Large intestine (tissue), 3 donors: ENCODE data around the gene TENM4. TPM values are rescaled to one million over a fixed set of nuclear protein-coding genes. Genes with fewer than 3 reads are reported as not detected.
"Not testable (repeated sequence)": the region's sequence is repeated elsewhere in the genome, so short reads cannot be mapped to it uniquely, and the experiment has no call there.

ENCODE experiments used
- DNase-seq, 2 donors: peaks; one replicate each; pipeline versions ENCODE4 v3.0.0 to v3.0.0-alpha.2; 2013
- H3K27ac ChIP-seq: one replicate; pipeline ENCODE4 v1.5.1; 2013; ENCODE audit warnings: low read length
- H3K27me3 ChIP-seq: 2 replicates; pipeline ENCODE4 v1.6.1; 2013; ENCODE audit warnings: low read length; ENCODE audit not compliant: control insufficient read depth, insufficient read depth
- H3K36me3 ChIP-seq: 2 replicates; pipeline ENCODE4 v1.6.1; 2013; ENCODE audit warnings: low read length; ENCODE audit not compliant: control insufficient read depth, insufficient read depth
- H3K4me1 ChIP-seq: one replicate; pipeline ENCODE4 v1.6.1; 2013; ENCODE audit warnings: low read length; ENCODE audit not compliant: control insufficient read depth, insufficient read depth
- H3K4me3 ChIP-seq: one replicate; pipeline ENCODE4 v1.5.1; 2013; ENCODE audit warnings: low read length
- H3K9me3 ChIP-seq: one replicate; pipeline ENCODE4 v1.6.1; 2013; ENCODE audit warnings: mild to moderate bottlenecking, low read depth, low read length, moderate library complexity; ENCODE audit not compliant: control insufficient read depth
- WGBS: methylation state at CpG from one replicate; pipeline ENCODE4 v1.1.5; 2013; ENCODE audit warnings: low lambda C conversion rate; ENCODE audit not compliant: insufficient coverage; 5-methylcytosine and 5-hydroxymethylcytosine counted together
- polyA plus RNA-seq: library from polyadenylated mRNA; unstranded; fragments of 120-200 nt; gene quantifications from one replicate; pipeline ENCODE4 v1.2.1, GENCODE V29; 2013

The TENM4 gene
- polyA plus RNA-seq, 1 donor, result 2.1 TPM

DNA sequence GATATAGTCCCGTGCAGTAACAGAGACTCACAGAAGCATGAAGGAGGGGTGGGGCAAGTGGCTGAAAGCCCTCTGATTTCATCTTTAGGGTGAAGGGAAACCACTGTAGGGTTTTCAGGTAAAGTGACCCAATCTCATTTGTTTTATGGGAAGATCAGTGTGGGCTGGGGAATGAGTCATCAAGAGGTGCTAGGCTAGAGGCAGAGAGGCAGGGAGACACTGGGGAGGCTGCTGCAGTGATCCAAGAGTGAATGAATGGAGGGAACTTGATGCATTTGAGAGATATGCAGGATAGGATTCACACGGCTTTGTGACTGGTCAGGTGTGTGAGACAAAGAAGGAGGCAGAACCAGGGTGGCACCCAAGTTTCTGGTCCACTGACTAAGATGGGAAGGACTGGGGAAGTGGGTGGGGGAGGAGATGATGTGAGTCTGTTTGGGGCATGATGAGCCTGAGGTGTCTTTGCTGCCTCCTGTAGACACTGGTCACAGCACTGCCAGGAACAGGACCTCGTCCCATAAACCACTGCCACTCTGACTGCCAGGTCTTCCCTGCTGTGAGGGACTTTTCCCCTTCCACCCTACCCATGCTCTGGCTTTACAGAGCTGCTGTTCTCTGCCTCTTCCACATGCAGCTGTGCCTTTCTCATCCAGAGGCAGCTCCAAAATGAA lies 239.0 kb downstream of the TENM4 start:
- H3K27me3 ChIP-seq, result no peaks in the 10 kb centered on the region
- DNase-seq, result no peak
- H3K36me3 ChIP-seq, result no peaks in the 10 kb centered on the region
- H3K27ac ChIP-seq, result no peak overlapping the region
- H3K4me1 ChIP-seq, result no peaks in the 10 kb centered on the region
- H3K4me3 ChIP-seq, result no peak overlapping the region
- WGBS, result no CpG with 5 or more reads among the region's 3 CpGs
- H3K9me3 ChIP-seq, result no peaks in the 10 kb centered on the region

DNA sequence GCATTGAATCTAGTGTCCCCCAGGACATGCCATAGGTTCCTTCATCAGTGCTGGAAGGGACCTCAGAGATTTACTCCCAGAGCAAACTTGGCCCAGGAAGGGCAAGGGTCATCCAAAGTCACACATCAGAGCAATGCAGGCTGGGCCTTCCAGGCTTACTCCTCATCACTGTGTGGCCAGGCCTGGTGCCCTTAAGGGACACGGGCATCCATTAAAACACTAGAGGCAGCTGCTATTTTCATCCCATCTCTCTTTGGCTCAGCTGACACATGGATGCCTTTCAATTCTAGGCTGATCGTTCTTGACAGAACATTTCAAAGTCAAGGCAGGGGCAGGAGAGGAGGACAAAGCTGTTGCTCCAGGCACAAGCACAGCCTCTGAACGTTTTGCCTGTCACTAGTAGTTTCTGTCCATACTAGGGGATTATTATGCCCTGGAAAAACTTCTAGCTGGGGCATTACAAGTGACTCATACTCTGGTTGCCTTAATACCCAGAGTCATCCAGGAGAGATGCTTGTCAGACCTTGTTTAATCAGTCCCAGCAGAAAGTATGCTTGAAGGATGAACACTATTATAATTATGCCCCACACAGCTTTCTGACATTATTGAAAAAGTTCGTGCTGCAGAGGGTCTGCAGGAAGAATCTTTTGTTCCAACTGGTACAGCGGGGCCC lies 240.3 kb downstream of the TENM4 start:
- no peaks in the 10 kb centered on the region for H3K9me3 ChIP-seq
- no CpG with 5 or more reads among the region's 5 CpGs for WGBS

GRCh38 chr11:79199729-79200354 lies 241.0 kb downstream of the TENM4 start:
- Histone ChIP-seq H3K27me3 (no peaks in the 10 kb centered on the region), H3K36me3 (no peaks in the 10 kb centered on the region), H3K9me3 (no peaks in the 10 kb centered on the region), H3K27ac (no peak overlapping the region), H3K4me1 (no peaks in the 10 kb centered on the region), H3K4me3 (no peak overlapping the region)
- DNase-seq, result no peak
- 100% methylated on average over 2 of the region's 7 CpGs for WGBS

More for the DNA sequence above, 240.3 kb downstream of the TENM4 start:
- no peak for DNase-seq
- no peak overlapping the region for H3K27ac ChIP-seq
- no peaks in the 10 kb centered on the region for H3K4me1 ChIP-seq
- no peak overlapping the region for H3K4me3 ChIP-seq
- no peaks in the 10 kb centered on the region for H3K36me3 ChIP-seq
- no peaks in the 10 kb centered on the region for H3K27me3 ChIP-seq

GRCh38 chr11:79198898-79199250 lies 242.0 kb downstream of the TENM4 start:
- no peaks in the 10 kb centered on the region for H3K27me3 ChIP-seq
- no peaks in the 10 kb centered on the region for H3K9me3 ChIP-seq
- WGBS, result 100% methylated on average over 1 of the region's 3 CpGs
- DNase-seq, result no peak
- H3K4me3 ChIP-seq, result no peak overlapping the region
- H3K4me1 ChIP-seq, result no peaks in the 10 kb centered on the region
- H3K27ac ChIP-seq, result no peak overlapping the region
- H3K36me3 ChIP-seq, result no peaks in the 10 kb centered on the region

DNA sequence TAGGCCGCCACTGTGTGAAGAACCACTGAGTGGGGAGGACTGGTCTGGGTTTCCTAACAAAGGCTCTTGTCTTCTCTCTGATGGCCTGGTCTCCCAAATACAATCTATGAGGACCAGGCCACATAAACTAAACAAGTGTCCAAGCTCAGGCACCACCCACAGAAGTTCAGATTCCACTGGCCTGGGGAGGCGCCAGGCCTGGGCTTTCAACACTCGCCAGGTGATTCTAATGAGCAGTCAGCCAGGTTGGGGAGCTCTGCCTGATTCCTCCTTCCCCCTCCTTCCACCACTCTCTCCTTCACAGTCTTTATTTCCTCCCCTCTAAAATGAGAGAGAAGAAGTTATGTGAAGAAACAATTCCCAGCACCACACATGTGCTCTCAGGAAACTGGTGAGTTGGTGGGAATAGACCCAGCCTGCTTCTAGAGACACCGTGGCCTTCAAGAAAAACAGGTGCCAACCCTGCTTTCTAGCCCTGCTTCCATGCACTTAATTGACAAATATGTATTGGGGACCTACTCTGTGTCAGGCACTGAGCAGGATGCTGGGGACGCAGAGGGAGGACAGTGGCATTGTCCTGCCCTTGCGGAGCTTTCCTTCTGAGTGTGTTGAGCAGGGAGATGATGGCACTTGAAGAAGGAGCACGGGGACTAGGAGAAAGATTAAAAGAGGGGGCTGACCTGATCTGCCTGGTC lies 242.5 kb downstream of the TENM4 start:
- no peaks in the 10 kb centered on the region for H3K27me3 ChIP-seq
- no peaks in the 10 kb centered on the region for H3K9me3 ChIP-seq
- no peak overlapping the region for H3K27ac ChIP-seq
- WGBS, result 100% methylated on average over 2 of the region's 7 CpGs
- no peaks in the 10 kb centered on the region for H3K36me3 ChIP-seq
- DNase-seq, result no peak
- no peaks in the 10 kb centered on the region for H3K4me1 ChIP-seq
- H3K4me3 ChIP-seq, result no peak overlapping the region

- Histone ChIP-seq H3K9me3 (no peaks in the 10 kb centered on the region), H3K4me1 (no peaks in the 10 kb centered on the region), H3K27me3 (no peaks in the 10 kb centered on the region), H3K27ac (no peak overlapping the region), H3K36me3 (no peaks in the 10 kb centered on the region), H3K4me3 (no peak overlapping the region)
- no peak for DNase-seq
- WGBS, result no CpG with 5 or more reads among the region's 4 CpGs
These were observed 243.9 kb downstream of the TENM4 start for GRCh38 chr11:79196950-79197349.

GRCh38 chr11:79195209-79195608 lies 245.6 kb downstream of the TENM4 start:
- no peaks in the 10 kb centered on the region for H3K27me3 ChIP-seq
- H3K36me3 ChIP-seq, result no peaks in the 10 kb centered on the region
- WGBS, result no CpG with 5 or more reads among the region's 4 CpGs
- H3K9me3 ChIP-seq, result peaks cover 3% of the 10 kb centered on the region
- H3K27ac ChIP-seq, result no peak overlapping the region
- DNase-seq, result no peak
- no peak overlapping the region for H3K4me3 ChIP-seq
- H3K4me1 ChIP-seq, result no peaks in the 10 kb centered on the region

DNA sequence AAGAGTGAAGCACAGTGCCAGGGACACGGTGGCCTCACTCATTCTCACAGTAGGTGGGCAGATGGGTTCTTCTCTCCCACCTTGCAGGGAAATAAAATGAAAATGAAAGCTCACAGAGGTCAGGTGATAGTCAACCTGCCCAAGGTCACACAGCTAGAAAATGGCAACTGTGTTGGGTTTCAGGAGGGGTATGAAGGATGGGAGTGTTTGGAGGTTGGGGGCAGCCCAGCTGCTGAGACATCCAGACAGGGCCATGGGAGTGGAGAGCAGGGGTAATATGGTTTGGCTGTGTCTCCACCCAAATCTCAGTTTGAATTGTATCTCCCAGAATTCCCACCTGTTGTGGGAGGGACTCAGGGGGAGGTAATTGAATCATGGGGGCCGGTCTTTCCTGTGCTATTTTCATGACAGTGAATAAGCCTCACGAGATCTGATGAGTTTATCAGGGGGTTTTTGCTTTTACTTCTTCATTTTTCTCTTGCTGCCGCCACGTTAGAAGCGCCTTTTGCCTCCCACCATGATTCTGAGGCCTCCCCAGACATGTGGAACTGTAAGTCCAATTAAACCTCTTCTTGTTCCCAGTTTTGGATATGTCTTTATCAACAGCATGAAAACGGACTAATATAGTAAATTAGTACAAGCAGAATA lies 247.0 kb downstream of the TENM4 start:
- WGBS, result 100% methylated on average over 5 of the region's 7 CpGs
- H3K27me3 ChIP-seq, result no peaks in the 10 kb centered on the region
- no peak for DNase-seq
- no peaks in the 10 kb centered on the region for H3K36me3 ChIP-seq
- peaks cover 3% of the 10 kb centered on the region for H3K9me3 ChIP-seq
- no peak overlapping the region for H3K4me3 ChIP-seq
- H3K4me1 ChIP-seq, result no peaks in the 10 kb centered on the region
- no peak overlapping the region for H3K27ac ChIP-seq

DNA sequence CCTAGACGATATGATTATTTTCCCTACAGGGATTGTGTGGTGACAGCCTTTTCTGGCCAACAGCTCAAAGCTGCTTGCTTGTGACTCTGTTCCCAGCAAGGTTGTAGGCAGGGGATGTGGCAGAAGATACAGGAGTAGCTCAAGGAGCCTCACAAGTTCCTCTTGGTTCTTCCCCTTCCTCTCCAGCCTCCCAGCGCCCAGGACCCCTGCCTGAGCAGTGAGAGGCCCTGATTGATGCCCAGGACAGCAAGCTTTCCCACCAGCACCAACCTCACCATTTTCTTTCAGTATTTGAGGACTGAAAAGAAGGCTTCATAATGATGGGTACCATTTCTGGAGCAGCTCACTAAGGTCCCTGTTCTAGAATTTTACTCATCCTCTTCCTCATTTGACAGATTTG lies 248.0 kb downstream of the TENM4 start:
- WGBS, result 80% methylated on average over 1 of the region's 2 CpGs
- no peaks in the 10 kb centered on the region for H3K4me1 ChIP-seq
- H3K27me3 ChIP-seq, result no peaks in the 10 kb centered on the region
- no peak overlapping the region for H3K27ac ChIP-seq
- no peaks in the 10 kb centered on the region for H3K36me3 ChIP-seq
- DNase-seq, result no peak
- no peak overlapping the region for H3K4me3 ChIP-seq
- peaks cover 3% of the 10 kb centered on the region for H3K9me3 ChIP-seq

- H3K36me3 ChIP-seq, DNase-seq, H3K4me3 ChIP-seq, H3K9me3 ChIP-seq, H3K27me3 ChIP-seq, H3K4me1 ChIP-seq, H3K27ac ChIP-seq: not testable (repeated sequence)
- no CpG with 5 or more reads among the region's 29 CpGs for WGBS
These were observed 249.1 kb downstream of the TENM4 start for GRCh38 chr11:79191716-79192115.
